Astrocyte (in vitro differentiated cells and primary cell): ENCODE measurements around the gene DAZAP1. TPM values are rescaled to one million over a fixed set of nuclear protein-coding genes. Genes with fewer than 3 reads are reported as not detected.

ENCODE experiments used
- DNase-seq: peaks from one replicate; pipeline ENCODE4 v3.0.0-alpha.2; 2010; ENCODE audit warnings: low read depth
- FAIRE-seq: peaks from 2 replicates; lab custom pipeline; 2011; peaks lifted over from hg19 to GRCh38; lab: Jason Lieb, UNC
- H2AFZ ChIP-seq: 2 replicates; pipeline ENCODE4 v1.6.0; 2012; ENCODE audit warnings: low read depth, low read length, inconsistent platforms
- H3K27ac ChIP-seq: 2 replicates; pipeline ENCODE4 v1.5.1; 2011; ENCODE audit warnings: low read depth, low read length, inconsistent platforms
- H3K27me3 ChIP-seq: 2 replicates; pipeline ENCODE4 v1.6.0; 2011; ENCODE audit warnings: low read length, inconsistent platforms; ENCODE audit not compliant: insufficient read depth
- H3K36me3 ChIP-seq: 2 replicates; pipeline ENCODE4 v1.5.1; 2011; ENCODE audit warnings: low read length, inconsistent platforms; ENCODE audit not compliant: insufficient read depth
- H3K4me1 ChIP-seq: 2 replicates; pipeline ENCODE4 v1.5.1; 2011; ENCODE audit warnings: low read length, inconsistent platforms; ENCODE audit not compliant: insufficient read depth
- H3K4me2 ChIP-seq: 2 replicates; pipeline ENCODE4 v1.6.0; 2012; ENCODE audit warnings: low read length, inconsistent platforms
- H3K4me3 ChIP-seq: 2 replicates; pipeline ENCODE4 v1.5.1; 2011; ENCODE audit warnings: low read depth, mild to moderate bottlenecking, low read length, inconsistent platforms; ENCODE audit not compliant: insufficient read depth
- H3K79me2 ChIP-seq: 2 replicates; pipeline ENCODE4 v1.6.0; 2012; ENCODE audit warnings: mild to moderate bottlenecking, low read length, inconsistent platforms; ENCODE audit not compliant: insufficient read depth
- H3K9ac ChIP-seq: 2 replicates; pipeline ENCODE4 v1.6.0; 2012; ENCODE audit warnings: mild to moderate bottlenecking, low read length, inconsistent platforms
- H3K9me3 ChIP-seq: 2 replicates; pipeline ENCODE4 v1.5.1; 2012; ENCODE audit warnings: low read depth, mild to moderate bottlenecking, low read length, inconsistent platforms; ENCODE audit not compliant: insufficient read depth
- H4K20me1 ChIP-seq: 2 replicates; pipeline ENCODE4 v1.6.0; 2012; ENCODE audit warnings: low read length, inconsistent platforms; ENCODE audit not compliant: insufficient read depth
- H3K27ac Mint-ChIP-seq: one replicate; pipeline ENCODE4 v1.8.0; 2021; ENCODE audit warnings: mild to moderate bottlenecking, mixed read lengths; ENCODE audit not compliant: unreplicated experiment
- H3K27me3 Mint-ChIP-seq: one replicate; pipeline ENCODE4 v1.8.0; 2021; ENCODE audit warnings: low read depth, mixed read lengths; ENCODE audit not compliant: unreplicated experiment
- H3K36me3 Mint-ChIP-seq: one replicate; pipeline ENCODE4 v1.8.0; 2021; ENCODE audit warnings: low read depth, mixed read lengths; ENCODE audit not compliant: unreplicated experiment
- H3K4me1 Mint-ChIP-seq: one replicate; pipeline ENCODE4 v1.8.0; 2021; ENCODE audit warnings: low read depth, mixed read lengths; ENCODE audit not compliant: unreplicated experiment
- H3K4me3 Mint-ChIP-seq: one replicate; pipeline ENCODE4 v1.8.0; 2021; ENCODE audit warnings: mild to moderate bottlenecking, moderate library complexity, mixed read lengths; ENCODE audit not compliant: unreplicated experiment
- H3K9me3 Mint-ChIP-seq: one replicate; pipeline ENCODE4 v1.8.0; 2021; ENCODE audit warnings: mild to moderate bottlenecking, mixed read lengths; ENCODE audit not compliant: unreplicated experiment
- CTCF ChIP-seq: IDR thresholded peaks from 2 replicates; pipeline ENCODE4 v1.5.1; 2011; ENCODE audit warnings: low read depth, mild to moderate bottlenecking, inconsistent platforms, low read length, moderate library complexity; ENCODE audit not compliant: insufficient read depth
- EZH2 ChIP-seq: IDR thresholded peaks from 2 replicates; pipeline ENCODE4 v1.6.1; 2012; ENCODE audit warnings: mild to moderate bottlenecking, low read length, inconsistent platforms; ENCODE audit not compliant: insufficient read depth
- total RNA-seq: library from RNA; stranded (reverse); gene quantifications from 2 replicates; pipeline ENCODE4 v1.2.1, GENCODE V29; 2021

DAZAP1 gene
- total RNA-seq, 1 donor from 2014 or later = 108 TPM

DNA sequence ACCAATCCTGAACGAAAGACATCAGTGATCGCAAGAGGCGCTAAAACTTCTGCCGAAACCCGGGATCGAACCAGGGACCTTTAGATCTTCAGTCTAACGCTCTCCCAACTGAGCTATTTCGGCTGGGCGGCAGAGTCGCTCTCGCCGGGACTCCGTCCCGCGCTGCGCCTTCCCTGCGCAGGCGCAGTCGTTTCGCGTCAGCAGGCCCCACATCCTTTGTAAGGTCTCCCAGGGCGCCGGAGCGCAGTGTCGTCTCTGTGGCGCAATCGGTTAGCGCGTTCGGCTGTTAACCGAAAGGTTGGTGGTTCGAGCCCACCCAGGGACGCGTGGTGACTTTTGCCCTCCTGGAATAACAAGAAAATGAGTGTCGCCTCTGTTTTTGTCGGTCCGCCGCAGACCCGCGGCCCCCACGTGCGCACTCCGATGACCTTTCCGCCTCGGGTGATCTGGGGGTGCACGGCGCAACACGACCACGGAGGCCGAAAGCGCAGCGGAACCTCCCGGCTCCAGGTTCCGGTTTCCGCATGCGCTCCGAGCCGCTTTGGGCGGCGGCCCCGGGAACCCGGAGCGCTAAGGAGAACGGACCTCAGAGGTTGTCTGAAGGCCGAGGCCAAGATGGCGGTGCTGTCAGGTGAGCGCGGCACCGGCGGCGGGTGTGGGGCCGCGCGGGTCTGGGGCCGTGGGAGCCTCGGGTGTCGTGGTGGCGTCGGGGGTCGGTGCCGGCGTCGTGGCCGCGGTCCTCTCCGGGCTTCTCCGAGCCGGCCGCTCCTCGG lies 23.9 kb upstream of the DAZAP1 start, which contains the start of gene NDUFS7:
NDUFS7 (plus strand) TSS at position 596 of the 773 bp plus-strand sequence; CDS start at position 616, 20 bp downstream.
- Histone ChIP-seq H3K79me2 (peaks cover 34% of the 10 kb centered on the region), H3K27me3 (no peaks in the 10 kb centered on the region), H2AFZ (peak within 1 kb of the TSS; percentile 82), H3K27ac (peak within 1 kb of the TSS; percentile 76), H3K9me3 (no peaks in the 10 kb centered on the region), H3K4me2 (peak within 1 kb of the TSS; percentile 94), H3K9ac (peak within 1 kb of the TSS; percentile 90), H3K36me3 (no peaks in the 10 kb centered on the region), H4K20me1 (peaks cover 30% of the 10 kb centered on the region), H3K4me1 (peaks cover 6% of the 10 kb centered on the region), H3K4me3 (peak within 1 kb of the TSS; percentile 75)
- DNase-seq (peak; percentile 83), FAIRE-seq (peak; percentile 29)
- peak within 1 kb of the TSS; percentile 86 for H3K4me3 Mint-ChIP-seq
- no peak for TF ChIP-seq CTCF
- H3K36me3 Mint-ChIP-seq = no peaks in the 10 kb centered on the region
- H3K27me3 Mint-ChIP-seq = no peaks in the 10 kb centered on the region
- H3K27ac Mint-ChIP-seq = peak within 1 kb of the TSS; percentile 87
- no peaks in the 10 kb centered on the region for H3K9me3 Mint-ChIP-seq
- peaks cover 3% of the 10 kb centered on the region for H3K4me1 Mint-ChIP-seq

DNA sequence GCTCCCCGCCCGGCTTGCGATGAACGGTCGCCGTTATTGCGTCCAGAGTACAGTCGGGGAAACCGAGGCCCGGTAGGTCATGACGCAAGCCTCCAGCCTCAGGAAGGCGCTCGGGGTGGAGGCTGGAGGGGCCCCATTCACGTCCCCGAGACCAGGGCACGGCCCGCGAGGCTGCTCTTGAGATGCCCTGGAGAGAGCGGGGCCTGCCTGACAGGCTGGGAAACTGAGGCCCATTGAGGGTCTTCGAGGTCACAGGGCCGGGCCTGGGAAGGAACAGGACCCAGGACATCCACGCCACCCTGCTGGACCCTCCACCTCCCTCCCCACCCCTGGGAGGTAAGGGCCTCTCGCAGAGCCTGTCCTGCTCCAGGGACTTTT lies 23.3 kb upstream of the DAZAP1 start:
- H3K4me1 Mint-ChIP-seq = peaks cover 3% of the 10 kb centered on the region
- peak overlapping the region; percentile 84 for H3K4me3 Mint-ChIP-seq
- H3K9me3 Mint-ChIP-seq = no peaks in the 10 kb centered on the region
- H3K27ac Mint-ChIP-seq = no peak overlapping the region
- no peaks in the 10 kb centered on the region for H3K27me3 ChIP-seq
- H4K20me1 ChIP-seq = peaks cover 32% of the 10 kb centered on the region
- no peaks in the 10 kb centered on the region for H3K27me3 Mint-ChIP-seq
- DNase-seq (no peak), FAIRE-seq (no peak)
- H3K79me2 ChIP-seq = peaks cover 37% of the 10 kb centered on the region
- H3K9me3 ChIP-seq = no peaks in the 10 kb centered on the region
- H3K36me3 Mint-ChIP-seq = peaks cover 3% of the 10 kb centered on the region
- peaks cover 6% of the 10 kb centered on the region for H3K4me1 ChIP-seq
- TF ChIP-seq CTCF = no peak
- TF ChIP-seq EZH2 = no peak
- peak overlapping the region; percentile 82 for H2AFZ ChIP-seq
- H3K27ac ChIP-seq = peak overlapping the region; percentile 76
- H3K36me3 ChIP-seq = peaks cover 4% of the 10 kb centered on the region
- H3K9ac ChIP-seq = peak overlapping the region; percentile 90
- H3K4me3 ChIP-seq = peak overlapping the region; percentile 75
- peak overlapping the region; percentile 94 for H3K4me2 ChIP-seq
